CD4-positive, alpha-beta T cell treated with Interleukin-15 for 4 hours (primary cell): ENCODE results near the gene MYOC.
"Not testable (repeated sequence)": the region's sequence is repeated elsewhere in the genome, so short reads cannot be mapped to it uniquely, and the experiment has no call there.

ENCODE experiments used
- DNase-seq: peaks from one replicate; pipeline ENCODE4 v3.0.0-alpha.2; 2020; ENCODE audit warnings: low spot score

MYOC gene

DNA sequence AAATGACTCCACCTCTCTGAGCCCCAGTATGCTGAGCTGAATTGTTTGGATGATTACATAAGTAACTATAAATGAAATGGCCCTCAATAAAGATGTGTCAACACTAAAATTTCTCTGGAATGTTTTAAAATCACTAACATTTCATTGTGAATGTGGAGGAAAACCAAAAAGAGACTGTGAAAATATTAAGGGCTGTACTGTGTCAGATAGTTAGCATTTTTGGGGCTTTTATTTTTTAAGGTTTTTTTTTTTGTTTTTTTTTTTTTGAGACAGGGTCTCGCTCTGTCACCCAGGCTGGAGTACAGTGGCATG is 6.3 kb downstream of the MYOC start:
- DNase-seq, result no peak

DNA sequence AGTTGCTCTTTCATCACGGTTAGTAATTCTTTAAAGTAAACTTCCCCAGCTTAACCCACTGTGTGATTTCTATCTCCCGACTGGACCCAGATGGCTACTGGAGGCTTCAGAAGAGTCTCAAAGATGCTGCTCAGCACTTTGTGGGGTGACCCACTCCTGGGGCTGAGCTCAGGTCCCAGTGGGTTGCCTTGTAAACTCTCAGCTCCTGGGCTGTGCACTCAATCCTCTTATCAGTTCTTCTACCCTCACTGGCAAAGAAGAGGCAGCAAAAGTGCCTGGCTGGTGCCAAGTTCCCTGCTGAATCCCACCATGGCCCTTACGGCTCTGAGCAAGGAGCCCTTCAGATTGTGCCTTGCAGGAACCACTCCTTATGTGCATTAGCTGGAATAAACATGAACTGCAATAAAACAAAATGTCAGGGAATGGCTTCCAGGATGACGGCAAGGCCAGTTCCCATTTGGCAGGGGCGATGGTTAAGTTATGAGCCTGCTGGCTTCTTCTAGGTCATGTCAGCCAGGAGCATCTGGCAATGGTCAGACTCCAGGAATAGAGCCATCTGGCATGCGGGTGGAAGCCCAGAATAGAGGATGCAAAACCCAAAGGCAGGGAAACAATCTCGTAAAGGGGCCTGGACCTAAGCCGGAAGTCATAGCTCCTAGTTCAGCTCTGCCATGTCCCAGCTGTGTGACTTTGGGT is 6.8 kb downstream of the MYOC start:
- no peak for DNase-seq

DNA sequence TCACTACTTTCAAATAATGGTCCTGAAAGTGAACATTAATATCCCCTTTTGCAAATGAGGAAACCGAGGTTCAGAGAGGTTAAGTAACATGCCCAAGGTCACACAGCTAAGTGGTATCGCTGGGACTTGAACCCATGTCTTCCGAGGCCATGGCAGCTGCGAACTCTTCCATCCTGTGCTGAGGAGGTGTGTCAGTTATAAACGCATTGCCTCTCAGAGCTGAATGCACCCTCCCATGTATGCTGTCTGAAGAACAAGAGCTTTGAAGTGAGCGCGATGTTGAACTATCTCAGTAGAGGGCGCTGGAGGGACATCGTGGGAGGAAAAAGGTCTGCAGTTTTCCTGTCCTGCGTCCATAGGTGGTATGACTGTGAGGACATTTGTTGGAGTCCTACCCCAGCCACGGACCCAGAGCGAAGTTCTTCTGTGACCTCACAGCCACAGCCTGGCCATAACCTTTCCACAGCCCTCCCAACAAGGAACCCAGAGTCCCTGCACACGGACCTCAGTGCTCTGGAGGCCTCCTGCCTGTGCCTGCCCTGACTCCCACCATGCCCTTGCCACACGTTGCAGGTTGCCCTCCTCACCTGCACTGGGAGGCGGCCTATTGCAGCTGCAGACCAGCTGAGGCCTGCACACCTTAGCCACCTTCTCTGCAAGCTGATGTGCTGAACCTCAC is 7.5 kb downstream of the MYOC start:
- peak; percentile 65 for DNase-seq

DNA sequence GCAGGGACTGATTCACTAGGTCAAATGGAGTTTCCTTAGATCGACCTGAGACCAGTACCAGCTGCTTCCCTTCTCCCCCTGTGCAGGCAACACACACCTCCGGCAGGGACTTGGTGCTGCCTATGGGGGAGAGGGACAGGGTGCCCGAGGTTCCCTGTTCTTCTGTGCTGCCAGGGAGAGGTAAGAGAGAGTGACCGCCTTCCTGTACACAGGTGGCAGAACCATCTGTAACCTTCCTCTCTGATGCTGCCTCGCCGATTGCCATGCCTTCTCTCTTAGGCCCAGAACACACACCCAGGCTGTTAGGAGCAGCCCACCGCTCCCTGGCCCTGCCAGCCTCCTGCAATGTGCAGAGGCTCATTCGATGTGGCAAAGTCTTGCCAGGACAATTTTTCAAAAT is 9.3 kb downstream of the MYOC start:
- no peak for DNase-seq

DNA sequence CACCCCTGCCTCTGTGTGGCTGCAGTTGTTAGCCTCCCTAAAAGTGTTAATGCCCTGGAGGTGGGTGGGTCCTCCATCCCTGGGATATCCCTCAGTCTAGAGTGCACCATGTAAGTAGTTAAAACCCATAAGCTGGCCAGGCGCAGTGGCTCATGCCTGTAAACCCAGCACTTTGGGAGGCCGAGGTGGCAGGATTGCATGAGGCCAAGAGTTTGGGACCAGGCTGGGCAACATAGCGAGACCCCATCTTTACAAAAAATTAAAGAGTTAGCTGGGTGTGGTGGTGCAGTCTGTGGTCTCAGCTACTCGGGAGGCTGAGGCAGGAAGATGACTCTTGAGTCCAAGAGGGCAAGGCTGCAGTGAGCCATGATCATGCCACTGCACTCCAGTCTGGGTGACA is 10.3 kb downstream of the MYOC start:
- DNase-seq, result no peak

DNA sequence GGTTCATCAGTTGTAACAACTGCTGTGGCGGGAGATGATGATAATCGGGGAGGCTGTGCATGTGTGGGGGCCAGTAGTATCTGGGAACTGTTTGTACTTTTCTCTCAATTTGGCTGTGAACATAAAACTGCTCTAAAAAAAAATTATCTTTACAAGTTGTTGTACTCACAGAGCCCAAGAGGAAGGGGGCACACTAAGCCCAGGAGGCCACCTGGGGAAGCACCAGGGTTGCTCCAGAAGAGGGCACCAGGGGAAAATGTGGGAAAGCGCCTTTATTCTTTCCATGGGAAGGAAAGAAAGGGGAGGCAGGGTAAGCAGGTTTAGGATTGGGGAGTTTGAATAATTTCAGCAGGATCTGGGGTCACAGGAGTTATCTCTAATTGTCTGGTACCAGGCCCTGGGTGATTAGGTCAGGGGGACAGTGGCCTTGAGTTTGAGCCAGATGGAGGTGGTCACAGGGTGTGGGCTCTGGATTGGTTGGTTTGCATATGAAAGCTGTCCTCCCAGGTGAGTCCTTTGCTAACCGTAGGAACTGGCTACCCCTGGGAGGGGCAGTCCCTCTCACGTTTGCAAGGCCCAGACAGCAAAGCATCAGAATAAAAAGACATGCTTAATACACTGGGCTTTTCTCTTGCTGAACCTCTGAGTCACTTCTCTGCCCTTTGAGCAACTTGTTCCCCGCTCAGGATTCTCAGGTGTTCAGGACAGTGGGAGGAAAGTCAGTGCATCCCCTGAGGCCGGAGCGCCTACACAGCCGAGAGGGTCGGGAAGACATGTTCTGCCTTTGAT is 11.2 kb downstream of the MYOC start:
- DNase-seq, result no peak

DNA sequence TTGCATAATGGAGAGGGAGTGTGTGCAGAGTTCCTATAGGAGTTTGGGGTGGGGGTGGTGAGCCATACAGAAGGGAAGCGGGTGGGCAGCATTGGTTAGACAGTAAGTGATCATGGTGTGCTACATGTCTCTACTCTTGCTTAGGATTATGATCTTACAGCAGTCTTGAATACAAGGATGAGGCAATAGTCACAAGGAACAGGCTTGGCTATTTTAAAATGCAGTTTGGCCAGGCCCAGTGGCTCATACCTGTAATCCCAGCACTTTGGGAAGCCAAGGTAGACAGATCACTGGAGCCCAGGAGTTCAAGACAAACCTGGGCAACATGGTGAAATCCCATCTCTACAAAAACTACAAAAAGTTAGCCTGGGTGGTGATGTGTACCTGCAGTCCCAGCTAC is 12.3 kb downstream of the MYOC start:
- no peak for DNase-seq

DNA sequence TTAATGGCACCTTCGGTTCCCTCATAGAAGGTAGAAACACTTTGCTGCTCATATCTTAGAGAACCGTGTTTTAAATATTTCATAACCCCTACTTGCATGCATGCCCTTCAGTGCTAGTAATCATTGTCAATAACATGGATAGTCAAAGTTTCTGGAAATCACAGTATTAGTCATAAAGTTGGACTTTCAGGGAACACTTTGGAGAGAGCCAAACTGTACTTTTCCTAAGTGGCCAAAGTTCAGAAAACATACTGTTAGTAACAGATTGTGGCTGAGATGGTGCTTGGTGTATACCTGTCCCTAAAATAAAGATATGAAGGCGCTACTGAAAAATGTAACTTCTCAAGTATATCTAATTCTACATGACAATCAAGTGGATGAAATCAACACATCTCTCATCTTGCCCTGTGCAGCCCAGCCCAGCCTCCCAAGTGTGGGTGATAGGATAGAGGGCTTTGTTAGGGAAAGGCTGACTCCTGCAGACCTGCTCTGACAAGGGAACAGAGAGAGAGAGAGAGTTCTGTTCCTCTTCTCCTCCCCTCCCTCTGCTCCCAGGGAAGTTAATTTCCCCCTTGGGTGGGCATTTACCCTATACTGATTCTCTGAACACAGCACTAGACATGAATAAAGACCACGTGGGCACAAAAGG is 14.4 kb downstream of the MYOC start:
- DNase-seq, result no peak

DNA sequence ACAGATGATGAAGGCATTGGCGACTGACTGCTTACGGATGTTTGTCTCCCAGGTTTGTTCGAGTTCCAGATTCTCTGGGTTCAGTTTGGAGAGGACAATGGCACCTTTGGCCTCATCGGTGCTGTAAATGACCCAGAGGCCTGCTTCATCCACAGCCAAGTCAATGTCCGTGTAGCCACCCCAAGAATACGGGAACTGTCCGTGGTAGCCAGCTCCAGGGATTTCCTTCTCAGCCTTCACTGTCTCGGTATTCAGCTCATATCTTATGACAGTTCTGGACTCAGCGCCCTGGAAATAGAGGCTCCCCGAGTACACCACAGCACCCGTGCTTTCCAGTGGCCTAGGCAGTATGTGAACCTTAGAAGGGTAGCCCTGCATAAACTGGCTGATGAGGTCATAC is 16.3 kb downstream of the MYOC start:
- no peak for DNase-seq

DNA sequence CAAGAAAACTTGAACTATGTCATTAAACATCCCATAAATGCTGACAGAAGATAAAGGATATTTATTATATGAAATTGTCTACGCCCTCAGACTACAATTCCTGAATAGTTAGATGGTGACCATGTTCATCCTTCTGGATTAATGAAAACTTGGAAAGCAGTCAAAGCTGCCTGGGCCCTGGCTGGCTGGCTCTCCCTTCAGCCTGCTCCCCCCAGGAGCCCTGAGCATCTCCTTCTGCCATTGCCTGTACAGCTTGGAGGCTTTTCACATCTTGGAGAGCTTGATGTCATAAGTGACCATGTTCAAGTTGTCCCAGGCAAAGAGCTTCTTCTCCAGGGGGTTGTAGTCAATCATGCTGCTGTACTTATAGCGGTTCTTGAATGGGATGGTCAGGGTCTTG is 16.8 kb downstream of the MYOC start:
- DNase-seq, result no peak

DNA sequence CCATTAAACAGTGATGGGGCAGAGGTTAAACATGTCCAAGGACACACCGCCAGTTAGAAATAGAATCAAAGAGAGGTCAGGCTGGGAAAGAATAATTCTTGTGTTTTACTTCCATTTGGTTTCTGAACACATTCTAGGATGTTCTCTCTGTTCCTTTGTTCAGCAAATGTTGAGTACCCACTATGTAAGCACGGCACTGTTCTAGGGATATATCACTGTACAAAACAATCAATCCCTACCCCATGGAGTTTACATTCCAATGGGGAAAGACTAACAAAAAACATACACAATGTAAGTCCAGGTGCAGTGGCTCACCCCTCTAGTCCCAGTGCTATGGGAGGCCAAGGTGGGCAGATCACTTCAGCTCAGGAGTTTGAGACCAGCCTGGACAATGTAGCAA is 24.3 kb downstream of the MYOC start:
- DNase-seq, result no peak

DNA sequence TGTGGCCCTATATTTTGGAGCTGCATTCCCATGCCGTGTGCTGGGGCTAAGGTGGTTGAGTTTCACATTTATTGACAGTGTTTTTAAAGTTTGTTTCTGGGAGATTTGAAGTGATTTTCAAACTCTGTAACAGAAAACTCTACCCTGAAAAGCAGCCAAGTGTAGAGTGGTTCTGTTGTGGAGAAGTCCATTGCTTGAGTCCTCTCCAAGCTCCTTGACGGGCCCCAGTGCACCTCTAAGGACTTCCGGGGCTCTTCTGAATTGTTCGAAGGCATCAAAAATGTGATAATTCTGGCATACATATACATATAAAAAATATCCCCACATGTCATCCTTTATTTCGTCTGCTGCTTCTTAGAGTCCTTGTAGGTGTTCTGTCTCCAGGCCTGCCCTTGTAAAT is 25.5 kb downstream of the MYOC start:
- no peak for DNase-seq

DNA sequence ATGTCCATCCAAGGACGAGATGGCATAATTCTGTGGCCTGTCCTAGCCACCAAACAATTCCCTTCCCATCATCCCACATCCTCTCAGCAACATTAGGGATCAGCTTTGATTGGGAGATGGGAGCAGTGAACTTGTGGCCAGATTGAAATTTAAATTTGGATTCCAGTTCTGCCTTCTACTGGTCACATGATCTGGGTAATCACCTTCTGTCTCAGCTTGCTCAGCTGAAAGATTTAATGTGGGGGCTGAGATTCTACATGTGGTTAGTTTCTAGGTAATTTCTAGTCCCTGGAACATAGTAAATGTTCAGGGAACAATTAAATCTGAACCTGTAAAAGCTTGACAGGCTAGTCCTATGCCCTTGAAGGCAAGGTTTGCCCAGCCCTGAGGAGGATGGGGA is 27.3 kb downstream of the MYOC start:
- no peak for DNase-seq

DNA sequence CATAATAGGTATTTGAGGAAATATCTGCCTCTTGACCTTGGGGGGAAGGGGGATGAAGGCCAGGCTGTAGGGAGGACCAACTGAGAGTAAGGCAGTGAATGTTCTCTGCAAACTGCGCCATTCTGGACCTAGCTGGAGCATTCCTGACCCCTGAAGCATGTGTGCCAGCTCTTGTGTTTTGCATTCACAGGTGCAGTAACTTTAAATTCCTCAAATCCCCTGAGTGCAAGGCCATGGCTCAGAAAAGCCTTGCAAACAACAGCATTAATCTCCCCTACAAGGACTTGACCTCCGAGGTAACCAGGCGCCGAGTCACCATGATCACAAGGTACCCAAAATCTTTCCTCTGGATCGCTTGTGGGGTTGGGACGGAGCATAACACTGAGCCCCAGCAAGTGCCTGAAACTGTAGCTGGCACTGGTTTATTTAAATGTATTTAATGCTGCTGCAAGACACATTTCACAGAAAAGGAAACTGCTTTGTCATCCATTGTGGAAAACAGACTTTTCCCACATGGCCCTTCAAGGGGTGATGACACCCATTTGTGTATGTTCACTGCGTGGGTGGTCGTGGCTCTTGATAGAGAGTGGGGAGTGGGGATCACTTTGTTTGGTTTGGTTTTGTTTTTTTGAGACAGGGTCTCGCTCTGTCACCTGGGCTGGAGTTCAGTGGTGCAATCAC is 28.7 kb downstream of the MYOC start:
- DNase-seq, result no peak

DNA sequence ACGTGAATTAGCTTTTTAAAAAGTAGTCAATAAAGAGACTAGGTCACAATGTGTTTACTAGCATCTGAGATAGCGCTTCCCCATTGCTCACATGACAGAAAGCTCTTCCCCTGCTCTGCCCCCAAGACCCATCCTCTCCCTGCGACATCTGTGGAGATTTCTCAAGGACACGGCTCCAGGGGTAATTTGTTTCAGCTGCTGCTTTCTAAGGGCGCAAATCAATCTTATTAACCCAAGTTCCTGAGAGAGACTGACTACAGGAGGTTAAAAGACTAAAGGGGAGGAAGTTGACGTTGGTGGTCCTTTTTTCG is 30.4 kb downstream of the MYOC start, which contains the start of gene MYOCOS:
MYOCOS (plus strand) TSS at position 92 of the 311 bp plus-strand sequence. CDS start 1,641 bp downstream, outside the sequence.
- DNase-seq, result no peak

DNA sequence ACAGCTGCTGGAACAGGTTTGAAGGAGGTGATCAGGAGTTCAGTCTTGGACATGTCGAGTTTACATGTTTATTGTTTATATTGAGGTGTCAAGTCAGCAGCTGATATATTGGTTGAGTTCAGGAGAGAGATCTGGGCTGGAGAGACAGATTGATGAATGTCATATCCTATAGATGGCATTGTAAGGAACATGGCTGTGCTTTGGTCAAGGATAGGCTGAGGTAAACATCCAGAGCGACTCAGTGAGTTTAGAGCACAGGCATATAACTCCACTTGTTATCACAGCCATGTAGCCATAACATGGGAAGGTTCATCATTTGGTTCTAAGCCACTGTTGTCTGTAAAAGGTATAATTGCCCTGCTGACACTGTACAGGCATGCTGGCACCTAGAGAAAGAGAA is 35.9 kb downstream of the MYOC start:
- no peak for DNase-seq

DNA sequence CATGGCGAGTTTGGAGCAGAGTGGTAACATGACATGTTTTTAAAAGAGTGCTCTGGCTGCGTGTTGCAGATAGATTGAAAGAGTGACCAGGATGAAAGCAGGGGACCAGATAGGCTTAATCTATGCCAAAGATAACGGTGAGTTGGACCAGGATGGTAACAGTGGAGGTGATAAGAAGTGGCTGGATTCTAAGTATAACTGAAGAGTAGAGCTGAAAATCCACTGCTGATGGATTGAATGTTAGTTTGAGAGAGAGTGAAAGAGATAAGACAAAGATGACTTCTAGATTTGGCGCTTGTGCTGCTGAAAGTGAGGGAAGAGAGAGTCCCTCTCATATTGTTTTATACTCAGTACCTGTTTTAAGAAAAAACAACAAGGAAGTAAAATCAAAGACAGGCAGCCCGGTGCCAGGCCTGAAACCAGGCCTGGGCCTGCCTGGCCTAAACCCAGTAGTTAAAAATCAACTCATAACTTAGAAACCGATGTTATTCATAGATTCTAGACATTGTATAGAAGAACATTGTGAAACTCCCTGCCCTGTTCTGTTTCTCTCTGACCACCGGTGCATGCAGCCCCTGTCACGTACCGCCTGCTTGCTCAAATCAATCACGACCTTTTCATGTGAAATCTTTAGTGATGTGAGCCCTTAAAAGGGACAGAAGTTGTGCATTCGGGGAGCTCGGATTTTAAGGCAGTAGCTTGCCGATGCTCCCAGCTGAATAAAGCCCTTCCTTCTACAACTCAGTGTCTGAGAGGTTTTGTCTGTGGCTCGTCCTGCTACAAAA is 37.2 kb downstream of the MYOC start:
- not testable (repeated sequence) for DNase-seq

DNA sequence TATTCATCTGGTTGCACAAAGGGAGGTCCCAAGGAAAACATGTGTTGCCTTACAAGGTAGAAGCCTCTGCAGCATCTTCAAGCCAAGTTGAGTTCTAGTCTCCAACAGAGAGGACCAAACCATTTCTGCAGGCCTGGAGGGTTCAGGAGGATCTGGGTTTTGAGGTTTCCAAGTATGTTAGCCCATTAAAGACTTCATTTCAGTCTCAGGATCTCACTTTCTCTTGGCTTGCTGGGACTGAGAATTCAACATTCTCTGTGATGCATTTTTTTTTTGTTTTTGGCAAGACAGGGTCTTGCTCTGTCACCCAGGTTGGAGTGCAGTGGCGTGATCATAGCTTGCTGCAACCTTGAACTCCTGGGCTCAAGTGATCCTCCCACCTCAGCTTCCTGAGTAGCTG is 39.2 kb downstream of the MYOC start:
- DNase-seq, result no peak

DNA sequence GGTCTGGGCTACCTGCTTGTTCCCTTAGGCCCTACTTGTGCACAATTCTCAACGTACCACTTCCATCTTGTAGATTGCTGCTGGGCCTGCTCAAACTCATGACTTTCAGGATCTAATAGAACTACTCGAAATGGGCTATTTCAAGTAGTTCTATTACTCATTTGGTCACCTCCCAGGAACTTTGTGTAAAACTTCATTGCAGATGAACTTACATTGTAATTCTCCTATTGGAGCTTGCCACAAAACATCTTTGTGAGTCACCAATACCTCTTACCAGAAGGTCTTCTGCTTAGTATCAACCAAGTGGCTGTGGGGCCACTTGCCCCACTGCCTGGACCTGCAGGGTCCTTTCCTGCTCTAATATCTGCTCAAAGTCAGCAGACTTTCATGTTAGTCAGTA is 41.2 kb downstream of the MYOC start:
- no peak for DNase-seq

DNA sequence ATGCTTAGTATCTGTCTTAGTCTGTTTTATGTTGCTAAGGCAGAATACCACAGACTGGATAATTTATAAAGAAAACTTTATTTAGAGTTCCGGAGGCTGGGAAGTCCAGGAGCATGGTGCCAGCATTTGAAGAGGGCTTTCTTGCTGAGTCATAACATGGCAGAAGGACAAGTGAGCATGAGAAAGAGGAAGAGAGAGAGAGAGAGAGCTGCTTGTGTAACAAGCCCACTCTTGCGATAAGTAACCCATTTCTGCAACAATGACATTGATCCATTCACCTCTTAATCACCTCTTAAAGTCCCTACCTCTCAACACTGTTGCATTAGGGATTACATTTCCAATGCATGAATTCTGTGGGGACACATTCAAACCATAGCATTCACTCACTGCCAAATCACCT is 42.1 kb downstream of the MYOC start:
- no peak for DNase-seq

DNA sequence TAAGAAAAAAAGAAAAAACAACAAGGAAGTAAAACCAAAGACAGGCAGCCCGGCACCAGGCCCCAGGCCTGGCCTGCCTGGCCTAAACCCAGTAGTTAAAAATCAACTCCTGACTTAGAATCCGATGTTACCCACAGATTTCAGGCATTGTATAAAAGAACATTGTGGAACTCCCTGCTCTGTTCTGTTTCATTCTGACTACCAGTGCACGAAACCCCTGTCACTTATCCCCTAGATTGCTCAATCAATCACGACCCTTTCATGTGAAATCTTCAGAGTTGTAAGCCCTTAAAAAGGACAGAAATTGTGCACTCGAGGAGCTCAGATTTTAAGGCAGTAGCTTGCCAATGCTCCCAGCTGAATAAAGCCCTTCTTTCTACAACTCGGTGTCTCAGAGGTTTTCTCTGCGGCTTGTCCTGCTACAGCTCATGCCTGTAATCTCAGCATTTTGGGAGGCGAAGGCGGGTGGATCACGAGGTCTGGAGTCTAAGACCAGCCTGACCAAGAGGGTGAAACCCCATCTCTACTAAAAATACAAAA is 46.0 kb downstream of the MYOC start:
- DNase-seq, result no peak
